HG03457 (cell line): Measurements from ENCODE around the gene BMP7.

Experiments
- ATAC-seq: cut with Tn5 transposase; IDR thresholded peaks from one replicate; pipeline ENCODE4 v1.9.1; 2021; ENCODE audit warnings: moderate number of reproducible peaks; ENCODE audit not compliant: unreplicated experiment

Gene BMP7

GRCh38 chr20:57157106-57157691 lies 109.2 kb downstream of the BMP7 start:
- ATAC-seq = no peak

GRCh38 chr20:57156011-57156729 lies 110.3 kb downstream of the BMP7 start:
- ATAC-seq = no peak

GRCh38 chr20:57155415-57155814 lies 111.0 kb downstream of the BMP7 start:
- ATAC-seq = no peak

DNA sequence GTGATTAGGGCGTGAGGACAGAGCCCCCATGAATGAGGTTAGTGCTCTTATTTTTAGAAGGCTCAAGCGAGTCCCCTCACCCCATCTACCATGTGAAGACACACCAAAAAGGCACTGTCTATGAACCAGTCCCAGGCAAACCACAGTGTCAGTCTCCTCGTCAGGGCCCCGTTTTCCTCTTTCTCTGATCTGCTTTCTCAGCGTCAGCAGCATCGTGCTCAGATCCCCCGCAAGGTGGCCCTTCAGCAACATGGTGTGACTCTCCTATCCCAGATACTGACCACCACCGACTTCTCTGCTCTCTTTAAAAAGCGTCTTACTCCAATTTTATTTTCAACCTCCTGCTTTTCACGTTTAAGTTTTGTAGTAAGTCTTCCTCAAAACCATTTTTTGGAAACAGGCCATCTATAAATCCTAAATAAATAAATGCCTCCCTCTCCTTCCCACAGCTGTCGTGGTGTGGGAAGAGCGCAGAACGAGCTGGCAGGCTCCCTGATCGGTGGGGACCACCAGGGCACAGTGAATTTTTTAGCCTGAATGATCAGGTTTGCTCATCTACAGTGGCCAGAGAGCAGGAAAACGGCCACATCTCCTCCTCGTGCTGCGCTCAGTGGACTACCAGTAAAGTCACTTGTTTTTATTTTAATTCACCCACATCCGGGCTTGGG lies 113.1 kb downstream of the BMP7 start:
- ATAC-seq = no peak

- no peak for ATAC-seq
Observed at GRCh38 chr20:57152557-57152956, 113.9 kb downstream of the BMP7 start.

GRCh38 chr20:57150559-57150958 lies 115.9 kb downstream of the BMP7 start:
- no peak for ATAC-seq

- no peak for ATAC-seq
Observed at GRCh38 chr20:57148263-57148662, 118.2 kb downstream of the BMP7 start.

DNA sequence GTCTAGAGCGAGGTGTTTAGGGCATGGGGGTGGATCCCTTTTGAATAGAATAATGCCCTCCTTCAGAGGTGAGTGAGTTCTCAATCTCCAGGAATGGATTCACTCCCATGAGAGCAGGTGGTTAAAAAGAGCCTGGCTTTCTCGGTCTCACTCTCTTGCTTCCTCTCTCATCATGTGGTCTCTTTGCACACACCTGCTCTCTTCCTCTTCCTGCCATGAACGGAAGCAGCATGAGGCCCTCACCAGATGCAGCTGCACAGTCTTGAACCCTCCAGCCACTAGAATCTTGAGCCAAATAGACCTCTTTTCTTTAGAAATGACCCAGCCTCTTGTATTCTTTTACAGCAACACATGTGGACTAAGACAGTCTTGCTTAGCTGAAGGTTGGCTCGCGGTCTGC lies 119.3 kb downstream of the BMP7 start:
- ATAC-seq = no peak

GRCh38 chr20:57146155-57146554 lies 120.3 kb downstream of the BMP7 start:
- ATAC-seq = no peak

DNA sequence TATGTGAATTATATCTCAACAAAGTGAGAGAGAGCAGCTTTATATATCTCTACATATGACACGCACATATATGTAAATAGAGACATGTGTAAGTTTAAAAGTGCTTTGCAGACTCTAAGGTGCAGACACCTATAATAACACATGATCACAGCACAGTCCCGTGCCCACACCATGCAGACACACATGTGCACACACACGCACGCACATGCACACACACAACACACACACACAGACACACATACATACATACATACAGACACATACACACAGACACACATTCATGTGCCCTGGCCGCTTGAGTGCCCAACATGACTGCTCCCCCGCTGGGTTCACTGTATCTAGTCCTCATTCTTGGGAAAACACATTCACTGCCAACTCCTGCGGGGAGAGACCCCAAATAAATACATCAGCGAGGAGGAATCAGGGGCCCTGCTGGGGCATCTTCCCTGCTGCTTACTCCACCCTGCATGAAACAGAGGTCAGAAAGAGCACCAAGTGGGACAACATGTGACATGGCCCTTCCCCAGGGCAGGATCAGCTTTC lies 121.3 kb downstream of the BMP7 start:
- no peak for ATAC-seq

GRCh38 chr20:57143173-57143572 lies 123.3 kb downstream of the BMP7 start:
- no peak for ATAC-seq

DNA sequence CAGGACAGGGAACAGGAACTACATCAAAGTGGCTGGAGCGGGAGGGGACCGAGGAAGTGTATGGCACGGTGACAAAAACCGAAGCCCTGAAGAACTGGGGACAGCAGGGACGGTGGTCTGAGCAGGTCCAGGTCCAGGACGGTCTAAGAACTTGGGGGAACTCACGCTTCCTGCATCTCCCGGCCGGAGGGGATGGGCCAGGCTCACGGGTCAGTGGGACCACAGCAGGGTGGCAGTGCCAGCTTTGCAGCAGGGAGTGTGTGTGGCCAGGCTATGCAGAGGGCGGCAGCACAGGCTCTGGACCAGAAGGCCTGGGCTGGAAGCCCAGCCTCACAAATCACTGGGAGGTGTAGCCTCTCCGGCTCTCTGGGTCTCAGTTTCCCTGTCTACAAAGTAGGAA lies 123.8 kb downstream of the BMP7 start:
- no peak for ATAC-seq

DNA sequence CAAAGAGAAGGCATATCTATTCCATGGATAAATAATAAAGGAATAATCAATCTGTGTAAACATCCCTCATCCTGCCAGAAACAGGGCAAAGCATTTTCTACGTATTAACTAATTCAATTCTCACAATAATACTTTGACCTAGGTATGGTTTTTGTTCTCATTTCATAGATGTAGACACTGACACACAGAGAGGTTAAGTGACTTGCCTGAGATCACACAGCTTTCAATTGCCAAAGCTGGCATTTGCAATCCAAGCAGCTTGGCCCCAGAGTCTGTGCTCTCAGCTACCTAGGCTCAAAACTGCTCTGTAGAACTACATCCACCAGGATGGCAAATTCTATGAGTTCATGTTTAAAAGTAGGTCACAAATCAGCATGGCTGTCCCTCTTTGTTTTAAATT lies 124.9 kb downstream of the BMP7 start:
- ATAC-seq = no peak

DNA sequence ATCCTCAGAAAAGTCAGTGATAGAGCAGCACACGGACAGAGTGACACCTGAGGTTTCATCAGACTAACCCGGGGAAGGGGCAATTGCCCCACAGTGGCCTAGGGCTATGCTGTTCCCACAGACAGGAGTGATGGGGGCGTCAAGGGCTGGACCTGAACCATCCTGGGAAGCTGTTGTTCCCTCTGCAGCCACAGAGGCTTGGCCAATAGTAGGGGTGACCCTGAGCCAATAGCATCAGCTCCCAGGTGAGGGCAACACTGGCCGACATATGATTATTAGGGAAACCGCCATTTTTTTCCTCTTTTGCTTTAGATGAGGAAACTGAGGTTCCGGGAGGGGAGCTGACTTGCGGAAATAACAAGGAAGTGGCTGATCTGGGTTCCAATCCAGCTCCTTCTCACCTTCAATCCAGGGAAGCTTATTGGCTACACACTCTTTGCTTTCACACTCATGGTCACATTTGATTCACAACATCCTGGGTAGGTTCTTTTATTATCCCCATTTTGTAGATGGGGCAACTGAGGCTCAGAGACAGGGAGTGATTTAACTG lies 126.0 kb downstream of the BMP7 start:
- no peak for ATAC-seq

DNA sequence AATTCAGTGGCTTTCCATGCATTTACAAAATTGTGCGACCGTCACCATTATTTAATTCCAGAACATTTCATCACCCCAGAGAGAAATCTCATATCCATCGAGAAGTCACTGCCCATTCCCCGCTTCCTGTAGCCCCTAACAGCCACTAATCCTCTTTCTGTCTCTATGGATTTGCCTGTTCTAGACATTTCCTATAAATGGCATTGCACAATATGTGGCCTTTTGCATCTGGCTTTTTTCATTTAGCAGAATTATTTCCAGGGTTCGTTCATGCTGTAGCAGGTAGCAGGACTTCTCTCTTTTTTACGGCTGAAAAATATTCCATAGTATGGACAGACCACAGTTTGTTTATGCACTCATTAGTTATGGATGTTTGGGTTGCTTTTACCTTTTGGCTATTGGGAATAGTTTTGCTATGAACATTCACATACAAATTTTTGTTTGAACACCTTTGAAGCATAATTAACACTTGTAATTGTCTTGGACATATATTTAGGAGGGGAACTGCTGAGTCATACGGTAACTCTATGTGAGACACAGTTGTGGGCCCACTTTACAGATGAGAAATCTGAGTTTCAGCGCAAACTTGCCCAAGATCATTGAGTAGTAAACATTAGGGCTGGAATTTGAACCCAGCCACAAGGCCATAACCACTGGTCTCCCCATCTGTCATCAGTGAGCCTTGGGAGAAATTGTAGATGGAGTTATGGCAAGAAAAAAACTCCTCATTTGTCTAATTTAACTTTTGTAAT lies 126.9 kb downstream of the BMP7 start:
- no peak for ATAC-seq

DNA sequence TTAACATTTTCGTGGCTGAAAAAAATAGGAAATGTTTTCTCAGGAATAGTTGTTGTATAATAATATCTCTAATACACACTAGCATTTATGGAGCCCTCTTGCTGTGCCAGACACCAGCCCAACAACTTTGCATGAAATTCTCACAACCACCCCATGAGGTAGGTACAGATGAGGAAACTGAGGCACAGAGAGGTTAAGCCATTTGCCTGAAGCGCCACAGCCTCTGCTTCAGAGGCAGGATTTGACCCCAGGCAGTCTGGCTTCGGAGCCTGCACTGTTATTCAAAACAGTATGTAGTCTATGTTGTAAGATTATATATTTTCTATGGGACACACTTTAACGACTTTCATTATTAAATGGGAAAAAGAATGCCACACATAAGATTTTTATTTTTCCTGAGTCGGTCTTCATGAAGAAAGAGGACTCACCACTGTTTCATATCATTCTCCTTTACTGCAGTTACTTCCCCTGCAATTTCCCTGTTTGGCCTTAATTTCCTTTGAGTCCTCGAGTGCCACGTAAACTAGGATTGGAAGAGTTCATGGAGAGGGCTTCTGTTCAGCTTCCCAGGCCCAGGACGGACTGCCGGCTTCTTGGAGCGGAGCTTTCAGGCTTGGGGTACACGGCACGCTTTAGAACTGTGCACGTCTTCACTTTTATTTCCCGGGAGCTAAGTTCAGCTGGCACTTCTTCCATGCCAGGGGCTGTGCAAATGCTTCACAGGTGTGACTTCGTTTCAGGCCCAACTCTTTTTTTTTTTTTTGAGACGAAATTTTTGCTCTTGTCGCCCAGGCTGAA lies 128.0 kb downstream of the BMP7 start:
- no peak for ATAC-seq

DNA sequence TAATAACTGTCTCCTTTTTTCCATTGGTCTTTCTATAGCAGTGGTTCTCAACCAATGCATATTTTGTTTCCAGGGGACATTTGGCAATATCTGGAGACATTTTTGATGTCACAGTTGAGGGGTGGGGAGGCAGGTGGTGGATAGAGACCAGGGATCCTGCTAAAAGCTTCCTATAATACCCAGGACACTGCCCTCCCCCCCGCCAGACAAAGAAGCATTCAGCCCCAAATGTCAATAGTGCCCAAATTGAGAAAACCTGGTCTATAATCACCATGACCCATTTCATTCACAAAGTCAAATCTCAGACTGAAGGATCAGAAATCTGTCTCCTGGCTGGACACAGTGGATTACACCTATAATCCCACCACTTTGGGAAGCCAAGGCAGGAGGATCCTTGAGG lies 128.8 kb downstream of the BMP7 start:
- ATAC-seq = no peak

GRCh38 chr20:57136734-57137133 lies 129.7 kb downstream of the BMP7 start:
- no peak for ATAC-seq

DNA sequence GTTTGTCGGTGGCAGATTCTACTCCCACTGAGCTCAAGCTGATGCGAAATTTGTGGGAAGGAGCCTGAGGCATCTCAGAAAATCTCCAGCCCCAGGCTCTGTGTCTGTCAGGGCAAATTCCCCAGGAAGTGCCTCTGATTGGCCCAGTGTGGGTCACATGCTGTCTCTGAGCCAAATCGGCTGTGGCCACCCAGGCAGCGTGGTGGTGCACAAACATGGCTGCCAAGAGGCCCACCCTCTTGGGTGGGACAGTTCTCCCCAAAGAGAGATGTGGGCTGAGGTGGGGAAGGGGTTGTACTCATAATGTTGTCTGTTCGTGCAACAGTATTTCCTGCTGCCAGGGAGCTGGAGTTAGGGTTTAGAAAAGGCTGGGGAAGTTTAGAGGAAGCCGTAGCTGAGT lies 130.6 kb downstream of the BMP7 start:
- ATAC-seq = no peak

GRCh38 chr20:57134804-57135203 lies 131.6 kb downstream of the BMP7 start:
- no peak for ATAC-seq
